ENCODE measurements around the gene WWOX. TPM values are rescaled to one million over a fixed set of nuclear protein-coding genes. Genes with fewer than 3 reads are reported as not detected.

WWOX gene
- total RNA-seq, 1 donor from 2014 or later, result 8.6 TPM

DNA sequence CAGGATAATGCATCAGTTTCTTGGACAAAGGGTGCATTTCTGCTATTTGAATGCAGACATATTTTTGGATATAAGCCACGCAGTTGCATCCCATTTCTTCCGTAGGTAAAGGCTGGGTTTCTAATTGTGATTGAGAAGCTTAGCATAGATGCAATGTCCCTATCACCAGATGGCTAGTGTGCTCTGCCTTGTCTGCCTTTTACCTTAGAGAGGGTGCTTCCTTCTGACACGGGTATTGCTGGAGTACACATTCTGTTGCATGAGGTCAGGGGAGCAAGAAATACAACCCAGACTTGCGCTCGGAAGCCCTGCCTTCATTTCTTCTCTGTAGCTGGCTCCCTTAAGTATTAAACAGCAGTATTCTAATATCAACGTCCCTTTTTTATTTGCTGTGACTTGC lies 337.4 kb downstream of the WWOX start:
- no peak for DNase-seq (ENCODE audit: low spot score)
- intact Hi-C loops (cut with DNase I), result no loop called here

- no peak for DNase-seq (ENCODE audit: low spot score)
- intact Hi-C loops (cut with DNase I), result no loop called here
Observed at GRCh38 chr16:78437352-78437968, 338.0 kb downstream of the WWOX start.

- no peak for DNase-seq (ENCODE audit: low spot score)
- intact Hi-C loops (cut with DNase I), result no loop called here
Observed at GRCh38 chr16:78438219-78438618, 338.8 kb downstream of the WWOX start.

DNA sequence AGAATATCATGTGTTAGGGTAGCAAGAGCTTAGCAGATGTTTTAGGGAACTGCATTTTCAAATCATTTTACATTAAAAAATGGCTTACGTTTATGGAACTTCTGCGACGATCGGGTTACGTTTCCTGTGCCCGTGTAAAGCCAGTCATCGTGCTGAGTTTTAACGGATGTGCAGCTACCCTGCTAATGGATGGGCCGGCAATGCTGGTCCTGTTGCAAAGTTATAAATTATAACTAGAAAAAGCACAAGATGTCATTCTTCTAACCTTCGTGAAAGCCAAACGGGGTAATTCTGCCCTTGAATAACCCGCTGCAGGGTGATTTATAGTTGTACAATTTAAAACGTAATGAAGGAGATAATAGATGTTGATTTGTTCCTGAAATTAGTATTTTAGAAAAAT lies 339.2 kb downstream of the WWOX start:
- no peak for DNase-seq (ENCODE audit: low spot score)
- intact Hi-C loops (cut with DNase I), result no loop called here

- intact Hi-C loops (cut with DNase I), result no loop called here
- DNase-seq (ENCODE audit: low spot score), result no peak
Observed at GRCh38 chr16:78439646-78440045, 340.2 kb downstream of the WWOX start.

DNA sequence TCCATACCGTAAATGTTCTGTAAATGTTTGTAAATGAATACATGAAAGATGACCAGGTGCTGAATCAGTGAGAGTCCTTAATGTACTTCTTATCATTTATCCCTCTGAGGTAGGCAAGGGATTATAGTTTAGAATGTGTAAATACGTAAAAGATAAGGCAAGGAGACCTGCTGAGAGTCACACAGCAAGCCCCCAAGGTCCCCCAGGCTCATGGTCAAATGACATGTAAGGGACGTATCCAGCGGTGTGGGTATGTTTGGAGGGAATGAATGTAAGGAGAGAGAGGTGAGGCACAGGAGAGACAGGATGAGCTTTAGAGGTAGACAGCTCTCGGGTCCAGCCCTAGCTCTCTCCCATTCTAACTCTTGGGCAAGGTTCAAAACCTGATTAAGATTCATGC lies 341.8 kb downstream of the WWOX start:
- intact Hi-C loops (cut with DNase I), result no loop called here
- DNase-seq (ENCODE audit: low spot score), result no peak

DNA sequence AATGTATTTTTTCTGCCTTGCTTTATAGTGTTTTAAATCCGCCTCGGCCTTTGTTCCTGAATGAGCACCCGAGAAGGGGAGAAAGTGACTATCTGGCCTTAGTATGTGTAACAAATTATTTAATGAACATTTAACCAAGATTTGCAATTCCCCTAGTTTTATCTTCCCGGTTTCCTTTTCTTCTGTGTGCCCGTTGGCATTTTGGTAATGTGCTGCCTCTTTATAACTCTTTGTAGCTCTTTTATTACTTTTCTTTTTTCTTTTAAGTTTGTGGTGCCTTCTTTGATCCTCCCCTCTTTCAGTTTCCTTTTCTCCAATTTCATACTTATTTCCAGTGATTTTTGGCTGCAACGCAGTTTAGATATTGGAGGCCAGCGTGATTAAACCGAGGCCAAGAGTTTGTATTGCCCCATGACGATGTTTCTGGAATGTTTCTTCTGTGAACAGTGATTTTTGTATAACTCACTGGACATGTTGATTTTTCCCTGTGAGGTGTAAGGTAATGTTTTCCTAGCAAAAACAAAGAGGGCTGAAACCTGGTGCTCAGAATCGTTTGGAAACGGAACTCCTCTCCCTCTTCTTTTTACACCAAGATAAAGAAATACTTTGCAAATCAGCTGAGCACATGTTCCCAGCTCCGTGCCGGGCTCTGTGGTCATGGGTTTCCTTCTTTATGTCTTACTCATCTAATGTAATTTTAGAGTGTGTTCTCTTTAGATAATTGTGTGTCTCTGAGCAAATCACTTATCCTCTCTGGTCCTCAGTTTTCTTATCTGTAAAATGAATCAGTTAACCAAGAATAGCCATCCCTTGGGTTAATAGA lies 344.3 kb downstream of the WWOX start:
- intact Hi-C loops (cut with DNase I), result no loop called here
- no peak for DNase-seq (ENCODE audit: low spot score)

DNA sequence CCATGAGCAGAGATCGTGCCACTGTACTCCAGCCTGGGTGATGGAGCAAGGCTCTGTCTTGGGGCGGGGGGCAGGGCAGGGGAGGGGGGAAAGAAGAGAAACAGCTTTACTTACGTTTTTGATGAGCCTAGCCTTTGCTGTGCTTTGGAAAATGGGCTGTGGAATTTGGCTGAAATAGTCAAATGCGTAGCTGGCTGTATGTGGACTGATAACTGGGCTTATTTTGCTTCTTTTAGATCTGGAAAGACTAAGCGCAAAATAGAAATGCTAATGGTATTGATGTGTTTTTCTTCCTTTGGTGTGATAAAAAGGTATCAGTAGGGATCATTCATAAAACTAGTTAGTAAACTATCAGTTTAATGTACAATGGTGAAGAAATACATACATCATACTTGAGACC lies 346.4 kb downstream of the WWOX start:
- intact Hi-C loops (cut with DNase I), result no loop called here
- no peak for DNase-seq (ENCODE audit: low spot score)

DNA sequence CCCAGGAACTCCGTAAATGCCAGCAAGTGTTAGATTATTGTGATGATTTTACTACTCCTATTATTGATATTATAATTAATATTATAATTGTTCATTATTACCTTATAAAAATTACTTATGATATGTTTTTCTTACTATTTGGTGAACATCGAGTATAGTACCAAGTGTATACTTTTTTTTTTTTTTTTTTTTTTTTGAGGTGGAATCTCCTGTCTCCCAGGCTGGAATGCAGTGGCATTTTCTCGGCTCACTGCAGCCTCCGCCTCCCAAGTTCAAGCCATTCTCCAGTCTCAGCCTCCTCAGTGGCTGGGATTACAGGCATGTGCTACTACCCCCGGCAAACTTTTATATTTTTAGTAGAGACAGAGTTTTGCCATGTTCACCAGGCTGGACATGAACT lies 347.0 kb downstream of the WWOX start:
- intact Hi-C loops (cut with DNase I), result no loop called here
- DNase-seq (ENCODE audit: low spot score), result no peak

DNA sequence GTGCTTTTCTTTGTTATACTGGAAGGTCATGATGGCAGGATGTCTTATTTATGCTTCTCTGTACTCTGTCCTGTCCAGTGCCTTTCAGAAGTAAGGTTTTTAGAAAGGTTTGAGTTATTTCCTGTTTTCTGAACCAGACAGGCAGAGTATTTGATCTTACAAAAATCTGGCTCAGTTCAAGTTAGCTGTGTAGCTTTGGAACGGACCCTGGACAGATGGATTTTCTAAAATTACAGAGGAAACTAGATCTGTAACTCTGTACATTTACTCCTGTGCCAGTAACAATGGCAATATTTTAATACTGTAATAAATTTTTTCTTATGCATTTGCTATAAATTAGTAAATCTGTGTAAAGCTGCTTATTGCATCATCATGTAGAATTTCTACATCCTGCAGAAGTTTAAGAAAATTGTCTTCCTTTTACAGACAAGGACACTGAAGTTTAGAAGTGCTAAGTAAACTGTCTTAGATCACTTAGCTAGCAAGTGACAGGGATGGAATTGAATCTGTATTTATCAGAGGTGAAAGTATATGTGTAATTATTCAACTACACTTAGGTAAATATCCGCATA lies 347.6 kb downstream of the WWOX start:
- DNase-seq (ENCODE audit: low spot score), result no peak
- intact Hi-C loops (cut with DNase I), result no loop called here

DNA sequence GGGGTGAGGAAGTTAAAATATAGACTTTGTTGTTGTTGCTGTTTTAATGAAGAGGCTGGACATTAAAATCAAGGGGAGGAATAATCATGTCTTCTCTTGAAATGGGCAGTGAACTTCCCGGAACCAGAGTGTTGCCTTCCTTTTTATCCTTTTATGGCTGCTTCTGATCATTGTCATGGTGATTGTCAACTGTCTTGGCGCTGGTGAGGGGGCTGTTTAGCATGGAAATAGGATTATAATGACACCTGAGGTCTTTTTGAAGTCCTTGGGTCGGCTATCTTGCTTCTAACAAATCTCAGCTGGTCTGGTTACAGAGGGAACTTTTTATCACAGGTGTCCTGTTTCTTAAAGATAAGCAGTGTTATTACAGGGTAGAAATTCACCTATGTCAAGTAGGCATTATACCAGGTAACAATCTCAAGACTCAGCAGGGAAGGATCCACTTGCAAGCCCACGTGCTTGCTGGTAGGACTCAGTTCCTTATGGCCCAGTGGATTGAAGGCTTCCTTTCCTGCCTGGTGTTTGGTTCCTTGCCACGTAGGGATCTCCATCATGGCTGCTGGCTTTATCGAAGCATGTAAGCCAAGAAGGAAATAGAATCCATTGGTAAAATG lies 349.3 kb downstream of the WWOX start:
- no peak for DNase-seq (ENCODE audit: low spot score)
- intact Hi-C loops (cut with DNase I), result no loop called here

- intact Hi-C loops (cut with DNase I), result no loop called here
- DNase-seq (ENCODE audit: low spot score), result no peak
Observed at GRCh38 chr16:78450255-78450654, 350.8 kb downstream of the WWOX start.

DNA sequence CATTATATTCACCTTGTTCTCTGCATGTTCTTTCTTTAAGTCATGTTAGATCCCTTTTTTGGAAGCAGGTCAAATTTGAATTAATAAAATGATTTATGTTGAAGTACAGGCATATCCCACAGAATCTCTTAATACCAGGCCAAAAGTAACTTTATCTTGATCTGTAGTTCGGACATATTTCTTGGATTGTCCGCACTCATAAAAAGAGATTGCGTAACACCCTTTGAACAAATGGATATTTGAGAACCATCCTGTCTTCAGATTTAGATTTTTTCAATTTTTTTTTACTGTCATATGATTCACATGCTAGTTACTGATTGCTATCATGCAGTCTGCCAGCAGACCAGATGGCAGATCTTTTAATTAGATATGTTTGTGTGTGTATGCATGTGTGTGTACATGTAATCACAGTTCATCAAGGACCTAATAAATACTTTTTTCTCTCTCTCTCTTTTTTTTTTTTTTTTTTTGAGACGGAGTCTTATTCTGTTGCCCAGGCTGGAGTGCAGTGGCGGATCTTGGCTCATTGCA lies 352.6 kb downstream of the WWOX start:
- no peak for DNase-seq (ENCODE audit: low spot score)
- intact Hi-C loops (cut with DNase I), result no loop called here

GRCh38 chr16:78455861-78456260 lies 356.4 kb downstream of the WWOX start:
- DNase-seq (ENCODE audit: low spot score), result no peak
- intact Hi-C loops (cut with DNase I), result no loop called here

- DNase-seq (ENCODE audit: low spot score), result no peak
- intact Hi-C loops (cut with DNase I), result no loop called here
Observed at GRCh38 chr16:78458588-78458987, 359.1 kb downstream of the WWOX start.

DNA sequence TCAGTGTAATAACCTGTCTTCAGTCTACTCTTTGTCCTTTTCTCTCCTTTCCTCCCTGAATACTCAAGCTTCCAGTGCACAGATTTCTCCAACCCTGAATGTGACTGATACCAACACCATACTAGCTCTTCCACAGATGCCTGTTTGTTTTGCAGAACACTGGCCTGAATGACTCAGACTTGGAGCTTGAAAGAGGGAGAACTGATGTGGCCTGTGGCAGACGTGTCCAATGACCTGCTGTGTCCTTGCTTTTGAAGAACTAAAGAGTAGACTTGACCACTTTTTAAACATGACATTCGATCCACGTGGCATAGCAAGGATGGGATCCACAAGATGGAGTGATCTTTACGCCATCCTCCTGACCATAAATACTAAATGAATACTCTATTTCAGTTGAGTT lies 361.0 kb downstream of the WWOX start:
- no peak for DNase-seq (ENCODE audit: low spot score)
- intact Hi-C loops (cut with DNase I), result no loop called here

DNA sequence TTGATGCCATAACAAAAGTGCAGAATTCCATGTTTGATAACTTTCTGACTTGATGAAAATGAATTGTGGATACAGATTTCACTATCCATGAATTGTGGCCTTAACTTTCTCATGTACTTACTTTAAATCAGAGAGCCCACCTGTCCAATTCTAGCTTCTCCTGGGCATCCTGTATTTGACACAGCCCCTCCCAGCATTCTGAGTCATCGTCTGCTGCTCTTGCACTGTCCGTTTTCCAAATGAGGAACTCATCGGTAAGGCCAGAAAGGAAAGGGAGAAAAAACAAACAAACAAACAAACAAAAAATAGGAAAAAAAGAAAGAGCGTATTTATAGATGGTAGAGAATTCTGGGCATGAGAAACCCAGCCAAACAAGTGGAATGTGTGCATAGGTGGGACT lies 361.6 kb downstream of the WWOX start:
- no peak for DNase-seq (ENCODE audit: low spot score)
- intact Hi-C loops (cut with DNase I), result no loop called here

- no peak for DNase-seq (ENCODE audit: low spot score)
- intact Hi-C loops (cut with DNase I), result no loop called here
Observed at GRCh38 chr16:78461496-78462287, 362.2 kb downstream of the WWOX start.

GRCh38 chr16:78462288-78463208 lies 363.1 kb downstream of the WWOX start:
- intact Hi-C loops (cut with DNase I), result no loop called here
- no peak for DNase-seq (ENCODE audit: low spot score)
